Retinal pigment epithelial cell (primary cell): ENCODE results near the gene ESF1.

Source experiments
- DNase-seq: peaks from one replicate; pipeline ENCODE4 v3.0.0-alpha.2; 2010; ENCODE audit warnings: low read depth
- H3K4me3 ChIP-seq: 2 replicates; pipeline ENCODE4 v1.5.1; 2011; ENCODE audit warnings: mild to moderate bottlenecking, low read length, control low read depth, moderate library complexity
- CTCF ChIP-seq: conservative IDR thresholded peaks from 2 replicates; pipeline ENCODE4 v1.5.1; 2011; ENCODE audit warnings: low read depth, low read length, control low read depth, inconsistent platforms

ESF1 gene

GRCh38 chr20:13809373-13809772 lies 24.7 kb upstream of the ESF1 start:
- DNase-seq, result no peak
- no peak overlapping the region for H3K4me3 ChIP-seq
- no peak for TF ChIP-seq CTCF

DNA sequence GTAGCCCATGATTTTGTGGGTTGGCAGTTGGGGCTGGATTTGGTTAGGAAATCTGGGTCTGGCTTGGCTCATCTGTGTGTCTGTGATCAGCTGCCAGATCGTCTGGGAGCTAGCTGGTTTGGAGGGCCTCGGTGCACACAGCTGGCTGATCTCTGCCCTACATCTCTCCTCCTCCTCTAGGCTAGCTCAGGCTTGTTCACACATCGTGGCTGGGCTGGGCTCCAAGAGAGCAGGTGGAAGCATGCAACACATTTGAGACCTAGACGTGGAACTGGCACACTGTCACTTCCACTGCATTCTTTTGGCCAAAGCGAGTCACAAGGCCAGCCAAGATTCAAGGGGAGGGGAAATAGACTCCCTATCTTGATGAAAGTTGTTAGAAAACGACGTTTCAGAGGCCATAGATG lies 16.0 kb upstream of the ESF1 start:
- DNase-seq, result peak; percentile 62
- H3K4me3 ChIP-seq, result no peak overlapping the region
- TF ChIP-seq CTCF, result no peak

DNA sequence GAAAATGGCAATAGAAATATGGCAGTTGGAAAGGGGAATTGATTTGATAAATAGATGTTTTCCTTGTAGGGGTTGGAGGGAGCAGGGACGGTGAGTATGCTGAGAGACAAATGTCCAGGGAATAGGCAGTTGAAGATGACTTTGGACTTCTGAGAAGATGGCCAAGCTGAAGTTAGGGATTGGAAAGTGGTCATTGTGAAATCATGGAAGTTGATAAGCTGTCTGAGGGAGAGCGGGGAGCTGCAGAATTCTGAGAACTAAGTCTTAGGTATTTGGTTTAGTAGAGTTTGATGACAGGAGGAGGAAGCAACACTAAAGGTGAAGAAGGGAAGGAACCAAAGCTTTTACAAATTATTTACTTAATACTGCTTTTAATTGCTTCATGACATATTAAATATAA lies 15.3 kb upstream of the ESF1 start:
- no peak for DNase-seq
- no peak overlapping the region for H3K4me3 ChIP-seq
- TF ChIP-seq CTCF, result no peak

DNA sequence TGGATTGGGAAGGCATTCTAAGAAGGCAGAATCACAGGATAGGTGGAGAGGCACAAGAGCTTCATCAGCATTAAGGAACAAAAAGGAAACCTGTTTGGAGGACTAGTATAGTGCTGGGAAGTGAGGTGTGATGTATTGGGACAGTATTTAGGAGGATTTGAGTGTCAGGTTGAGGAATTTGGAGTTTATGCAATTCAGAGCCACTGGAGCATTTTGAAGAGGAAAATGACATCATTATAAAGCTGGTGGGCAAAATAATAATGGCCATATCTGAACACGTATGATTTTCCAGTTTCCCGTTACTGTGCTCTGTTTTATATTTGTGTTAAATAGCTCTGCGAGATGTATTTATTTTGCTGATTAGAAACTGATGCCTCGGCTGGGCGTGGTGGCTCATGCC lies 14.3 kb upstream of the ESF1 start:
- no peak overlapping the region for H3K4me3 ChIP-seq
- TF ChIP-seq CTCF, result no peak
- DNase-seq, result no peak

GRCh38 chr20:13794667-13795066 lies 9.9 kb upstream of the ESF1 start:
- TF ChIP-seq CTCF, result no peak

DNA sequence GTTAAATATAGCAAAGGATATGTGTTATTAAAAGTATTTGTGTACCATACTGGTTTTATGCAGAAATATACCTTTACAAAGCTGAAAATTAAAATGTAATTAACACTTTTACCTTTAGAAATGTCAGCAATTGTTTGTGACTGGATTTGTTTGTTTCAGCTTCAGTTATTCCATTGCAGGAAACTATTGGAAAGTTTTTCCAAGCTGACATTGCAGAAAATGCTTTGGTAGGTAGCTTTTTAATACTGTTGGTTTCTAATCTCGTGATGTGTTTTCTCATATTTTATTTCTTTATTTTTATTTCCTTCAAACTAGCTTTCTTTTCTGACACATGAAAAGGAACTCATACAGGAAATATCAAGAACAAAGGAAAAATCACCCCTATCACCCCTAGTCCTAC lies 8.3 kb upstream of the ESF1 start:
- H3K4me3 ChIP-seq, result no peak overlapping the region
- no peak for TF ChIP-seq CTCF
- no peak for DNase-seq

More at GRCh38 chr20:13794667-13795066, 9.9 kb upstream of the ESF1 start:
- DNase-seq, result no peak
- no peak overlapping the region for H3K4me3 ChIP-seq

DNA sequence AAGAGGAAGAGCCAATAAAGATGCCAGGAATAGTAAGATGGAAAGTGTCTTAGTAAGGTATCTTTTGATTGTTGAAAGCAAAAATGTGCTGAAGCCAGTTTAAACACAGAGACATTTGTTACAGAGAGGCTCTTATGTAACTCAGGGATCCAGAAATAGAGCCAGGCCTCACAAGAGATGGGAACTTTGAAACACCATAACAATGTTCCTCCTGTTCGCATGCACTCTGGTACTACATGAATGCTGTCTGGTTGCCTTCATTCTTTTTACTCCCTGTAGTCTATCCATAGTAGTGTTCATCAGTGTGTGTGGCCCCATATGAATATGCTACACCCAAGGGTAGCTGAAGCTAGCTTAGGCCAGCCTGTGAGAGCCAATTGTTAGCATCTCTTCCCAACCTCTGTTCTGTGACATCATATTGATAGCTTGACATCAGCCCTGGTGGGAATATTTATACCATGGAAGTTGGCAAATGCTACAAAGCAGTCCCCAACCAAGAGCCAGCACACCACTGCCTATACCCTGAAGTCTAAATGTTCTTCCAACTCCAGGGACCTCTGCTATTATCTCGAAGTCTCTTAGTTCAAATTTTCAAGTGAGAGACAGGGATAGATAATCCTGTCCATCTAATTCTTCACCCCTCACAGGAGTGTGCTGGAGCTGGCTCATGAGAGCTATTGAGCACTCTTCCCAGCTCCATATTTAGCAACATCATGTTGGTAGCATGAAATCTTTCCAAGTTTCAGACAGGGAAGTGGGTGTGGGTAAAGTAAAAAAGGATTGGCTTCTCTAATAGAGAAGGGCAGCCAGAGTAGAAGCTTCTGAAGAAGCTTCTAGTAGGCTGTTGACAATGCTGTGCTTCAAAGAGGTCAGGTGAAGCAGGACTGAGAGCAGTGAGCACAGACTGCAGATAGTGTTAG lies 7.1 kb upstream of the ESF1 start:
- TF ChIP-seq CTCF, result no peak
- no peak for DNase-seq

More for the DNA sequence above, 7.1 kb upstream of the ESF1 start:
- H3K4me3 ChIP-seq, result no peak overlapping the region
